GF-D8 (cell line): ENCODE results near the gene CAPN11.

Experiments used
- DNase-seq: peaks from one replicate; lab custom pipeline; 2025; lab: John Stamatoyannopoulos, UW

Gene CAPN11

GRCh38 chr6:44156494-44157151, 2.0 kb upstream of the CAPN11 start:
- no peak for DNase-seq

- no peak for DNase-seq
Observed at GRCh38 chr6:44157152-44157521, 1.5 kb upstream of the CAPN11 start.

GRCh38 chr6:44161997-44162338, 3.3 kb downstream of the CAPN11 start:
- DNase-seq, result no peak

GRCh38 chr6:44162876-44163625, 4.4 kb downstream of the CAPN11 start:
- no peak for DNase-seq

- DNase-seq, result no peak
Observed at GRCh38 chr6:44166116-44166515, 7.5 kb downstream of the CAPN11 start.

- DNase-seq, result no peak
Observed at GRCh38 chr6:44166591-44167184, 8.1 kb downstream of the CAPN11 start.

GRCh38 chr6:44167567-44167966, 8.9 kb downstream of the CAPN11 start:
- DNase-seq, result no peak

- DNase-seq, result no peak
Observed at GRCh38 chr6:44169154-44169553, 10.5 kb downstream of the CAPN11 start.

GRCh38 chr6:44169886-44170570, 11.4 kb downstream of the CAPN11 start:
- DNase-seq, result no peak

GRCh38 chr6:44171899-44172546, 13.4 kb downstream of the CAPN11 start:
- no peak for DNase-seq

GRCh38 chr6:44172731-44173500, 14.3 kb downstream of the CAPN11 start:
- DNase-seq, result peak; percentile 17

- no peak for DNase-seq
Observed at GRCh38 chr6:44176130-44176761, 17.6 kb downstream of the CAPN11 start.

GRCh38 chr6:44176762-44177509, 18.3 kb downstream of the CAPN11 start:
- peak; percentile 21 for DNase-seq

GRCh38 chr6:44177691-44178423, 19.2 kb downstream of the CAPN11 start:
- no peak for DNase-seq

- no peak for DNase-seq
Observed at GRCh38 chr6:44178424-44179071, 19.9 kb downstream of the CAPN11 start.

GRCh38 chr6:44179072-44179536, 20.5 kb downstream of the CAPN11 start:
- DNase-seq, result no peak

- DNase-seq, result no peak
Observed at GRCh38 chr6:44179648-44180047, 21.0 kb downstream of the CAPN11 start.

GRCh38 chr6:44180406-44180805, 21.8 kb downstream of the CAPN11 start:
- DNase-seq, result no peak

GRCh38 chr6:44180886-44181285, 22.3 kb downstream of the CAPN11 start:
- DNase-seq, result no peak
